HEK293 (cell line): ENCODE measurements around the gene CMC4.

Source experiments
- AEBP2 ChIP-seq: fragments of 450-650 bp; formaldehyde crosslinking; IDR thresholded peaks from 2 replicates; pipeline ENCODE4 v1.5.1; 2016; ENCODE audit warnings: missing biosample characterization, missing genetic modification characterization, borderline replicate concordance
- GLI2 ChIP-seq: fragments of 450-650 bp; formaldehyde crosslinking; IDR thresholded peaks from 2 replicates; pipeline ENCODE4; 2017; ENCODE audit warnings: missing biosample characterization, missing genetic modification characterization, low read depth, borderline replicate concordance
- IKZF3 ChIP-seq: fragments of 450-650 bp; IDR thresholded peaks from 2 replicates; pipeline ENCODE4 v1.5.0; 2018; ENCODE audit warnings: missing biosample characterization, mild to moderate bottlenecking, missing genetic modification characterization, moderate library complexity
- PRDM1 ChIP-seq: fragments of 450-650 bp; formaldehyde crosslinking; IDR thresholded peaks from 2 replicates; pipeline ENCODE4; 2016; ENCODE audit warnings: missing biosample characterization, missing genetic modification characterization
- PRDM2 ChIP-seq: fragments of 450-650 bp; formaldehyde crosslinking; IDR thresholded peaks from 2 replicates; pipeline ENCODE4 v1.5.1; 2016; ENCODE audit warnings: missing biosample characterization, missing genetic modification characterization, borderline replicate concordance
- PRDM6 ChIP-seq: fragments of 450-650 bp; formaldehyde crosslinking; IDR thresholded peaks from 2 replicates; pipeline ENCODE4 v1.5.1; 2017; ENCODE audit warnings: missing biosample characterization, missing genetic modification characterization
- WT1 ChIP-seq: fragments of 450-650 bp; formaldehyde crosslinking; IDR thresholded peaks from 2 replicates; pipeline ENCODE4 v1.5.1; 2016; ENCODE audit warnings: missing biosample characterization, missing genetic modification characterization
- ZBTB48 ChIP-seq: fragments of 450-650 bp; formaldehyde crosslinking; IDR thresholded peaks from 2 replicates; pipeline ENCODE4 v1.5.1; 2016; ENCODE audit warnings: missing biosample characterization, missing genetic modification characterization
- ZBTB49 ChIP-seq: fragments of 450-650 bp; formaldehyde crosslinking; IDR thresholded peaks from 2 replicates; pipeline ENCODE4 v1.5.1; 2016; ENCODE audit warnings: missing biosample characterization, missing genetic modification characterization, low read depth
- ZNF138 ChIP-seq: fragments of 450-650 bp; formaldehyde crosslinking; IDR thresholded peaks from 2 replicates; pipeline ENCODE4 v1.5.1; 2016; ENCODE audit warnings: missing biosample characterization, missing genetic modification characterization, borderline replicate concordance
- ZNF169 ChIP-seq: fragments of 450-650 bp; formaldehyde crosslinking; IDR thresholded peaks from 2 replicates; pipeline ENCODE4 v1.5.1; 2016; ENCODE audit warnings: missing biosample characterization, missing genetic modification characterization
- ZNF202 ChIP-seq: fragments of 450-650 bp; formaldehyde crosslinking; IDR thresholded peaks from 2 replicates; pipeline ENCODE4 v1.5.1; 2016; ENCODE audit warnings: missing biosample characterization, missing genetic modification characterization, borderline replicate concordance
- ZNF221 ChIP-seq: fragments of 450-650 bp; formaldehyde crosslinking; IDR thresholded peaks from 2 replicates; pipeline ENCODE4 v1.5.1; 2017; ENCODE audit warnings: missing biosample characterization, missing genetic modification characterization, borderline replicate concordance
- ZNF302 ChIP-seq: fragments of 450-650 bp; formaldehyde crosslinking; IDR thresholded peaks from 2 replicates; pipeline ENCODE4 v1.5.1; 2016; ENCODE audit warnings: missing biosample characterization, missing genetic modification characterization, low read depth
- ZNF398 ChIP-seq: fragments of 450-650 bp; formaldehyde crosslinking; IDR thresholded peaks from 2 replicates; pipeline ENCODE4 v1.5.1; 2017; ENCODE audit warnings: missing biosample characterization, missing genetic modification characterization
- ZNF558 ChIP-seq: fragments of 450-650 bp; formaldehyde crosslinking; IDR thresholded peaks from 2 replicates; pipeline ENCODE4 v1.5.1; 2016; ENCODE audit warnings: missing biosample characterization, missing genetic modification characterization
- ZNF571 ChIP-seq: fragments of 450-650 bp; formaldehyde crosslinking; IDR thresholded peaks from 2 replicates; pipeline ENCODE4 v1.5.0; 2017; ENCODE audit warnings: missing biosample characterization, missing genetic modification characterization
- ZNF610 ChIP-seq: fragments of 450-650 bp; formaldehyde crosslinking; IDR thresholded peaks from 2 replicates; pipeline ENCODE4 v1.5.1; 2016; ENCODE audit warnings: missing biosample characterization, missing genetic modification characterization, borderline replicate concordance
- ZNF654 ChIP-seq: fragments of 450-650 bp; formaldehyde crosslinking; IDR thresholded peaks from 2 replicates; pipeline ENCODE4 v1.5.1; 2016; ENCODE audit warnings: low read depth, missing biosample characterization, missing genetic modification characterization
- ZNF704 ChIP-seq: fragments of 450-650 bp; formaldehyde crosslinking; IDR thresholded peaks from 2 replicates; pipeline ENCODE4 v1.5.1; 2016; ENCODE audit warnings: missing biosample characterization, missing genetic modification characterization

Gene CMC4

GRCh38 chrX:155070975-155071693 lies at the start of gene CMC4, which contains the start of the genes BRCC3 and MTCP1 (continued):
- TF ChIP-seq ZNF302 (tag by site-specific recombination), result no peak
- TF ChIP-seq ZNF398 (tag by site-specific recombination), result no peak
- no peak for TF ChIP-seq IKZF3 (tag by site-specific recombination)
- no peak for TF ChIP-seq ZNF654 (tag by site-specific recombination)
- TF ChIP-seq ZNF704 (tag by site-specific recombination), result no peak
- no peak for TF ChIP-seq ZNF221 (tag by site-specific recombination)
- no peak for TF ChIP-seq AEBP2 (tag by site-specific recombination)
- TF ChIP-seq PRDM6 (tag by site-specific recombination), result no peak
- no peak for TF ChIP-seq ZNF202 (tag by site-specific recombination)
- TF ChIP-seq ZNF571, result no peak
- TF ChIP-seq ZNF558 (tag by site-specific recombination), result 0 out of 2 replicates have a peak, but pooled peaks have one; percentile 15
- TF ChIP-seq ZBTB49, result no peak
- TF ChIP-seq PRDM2, result no peak
- TF ChIP-seq GLI2, result no peak
- TF ChIP-seq ZNF169, result no peak
- TF ChIP-seq ZNF138 (tag by site-specific recombination), result no peak
- TF ChIP-seq WT1 (tag by site-specific recombination), result no peak
- no peak for TF ChIP-seq ZNF610 (tag by site-specific recombination)
- TF ChIP-seq PRDM1 (tag by site-specific recombination), result no peak
- TF ChIP-seq ZBTB48 (tag by site-specific recombination), result 0 out of 2 replicates have a peak, but pooled peaks have one; percentile 26
